Activated naive CD4-positive, alpha-beta T cell treated with anti-CD3 and anti-CD28 coated beads, Interleukin-2, amount 10 ng/mL, durations not matched to agents 7 days and 5 days (primary cell): Measurements from ENCODE around the gene ADAMTS10.

ENCODE experiments used
- CTCF ChIA-PET: fragments of 350-600 bp; sonication (Branson Sonifier 250); formaldehyde crosslinking; loops from one replicate; lab custom pipeline; 2021; ENCODE audit warnings: antibody characterized with exemption; lab: Charles Lee
- DNase-seq: peaks from one replicate; pipeline ENCODE4 v3.0.0-alpha.2; 2020
- H3K27ac Mint-ChIP-seq: one replicate; pipeline ENCODE4 v1.8.0; 2021; ENCODE audit warnings: mild to moderate bottlenecking, moderate library complexity, mixed read lengths
- H3K27me3 Mint-ChIP-seq: one replicate; pipeline ENCODE4 v1.8.0; 2021; ENCODE audit warnings: mild to moderate bottlenecking, mixed read lengths
- H3K36me3 Mint-ChIP-seq: one replicate; pipeline ENCODE4 v1.8.0; 2021; ENCODE audit warnings: mixed read lengths
- H3K4me1 Mint-ChIP-seq: one replicate; pipeline ENCODE4 v1.8.0; 2021; ENCODE audit warnings: mixed read lengths
- H3K4me3 Mint-ChIP-seq: one replicate; pipeline ENCODE4 v1.8.0; 2021; ENCODE audit warnings: mild to moderate bottlenecking, moderate library complexity, mixed read lengths
- H3K9me3 Mint-ChIP-seq: one replicate; pipeline ENCODE4 v1.8.0; 2021; ENCODE audit warnings: mixed read lengths

Gene ADAMTS10

GRCh38 chr19:8550070-8550469 lies 60.4 kb downstream of the ADAMTS10 start:
- Mint-ChIP-seq H3K27me3 (no peaks in the 10 kb centered on the region), H3K4me1 (no peaks in the 10 kb centered on the region), H3K4me3 (no peak overlapping the region), H3K9me3 (no peaks in the 10 kb centered on the region), H3K36me3 (peaks cover 61% of the 10 kb centered on the region), H3K27ac (no peak overlapping the region)
- DNase-seq, result no peak
- CTCF ChIA-PET, result interaction anchor here (1.7 kb wide), 1 partner anchor 28 kb away, joined by 7 read pairs; the partner anchor contains the start of gene MYO1F

GRCh38 chr19:8545743-8546142 lies 64.8 kb downstream of the ADAMTS10 start:
- Mint-ChIP-seq H3K27ac (peak overlapping the region; percentile 60), H3K4me1 (no peaks in the 10 kb centered on the region), H3K27me3 (no peaks in the 10 kb centered on the region), H3K36me3 (peaks cover 47% of the 10 kb centered on the region), H3K4me3 (no peak overlapping the region), H3K9me3 (no peaks in the 10 kb centered on the region)
- DNase-seq, result no peak
- CTCF ChIA-PET, result interaction anchor here (1.3 kb wide), 1 partner anchor 33 kb away, joined by 4 read pairs; no protein-coding TSS in a partner anchor

- Mint-ChIP-seq H3K36me3 (peaks cover 47% of the 10 kb centered on the region), H3K27me3 (no peaks in the 10 kb centered on the region), H3K27ac (no peak overlapping the region), H3K9me3 (no peaks in the 10 kb centered on the region), H3K4me1 (no peaks in the 10 kb centered on the region), H3K4me3 (no peak overlapping the region)
- CTCF ChIA-PET, result no interaction called here
- DNase-seq, result no peak
Observed at GRCh38 chr19:8544168-8544567, 66.3 kb downstream of the ADAMTS10 start.

- H3K4me3 Mint-ChIP-seq, result no peak overlapping the region
- no peaks in the 10 kb centered on the region for H3K27me3 Mint-ChIP-seq
- DNase-seq, result no peak
- no peaks in the 10 kb centered on the region for H3K9me3 Mint-ChIP-seq
- no peak overlapping the region for H3K27ac Mint-ChIP-seq
- H3K4me1 Mint-ChIP-seq, result no peaks in the 10 kb centered on the region
- peaks cover 43% of the 10 kb centered on the region for H3K36me3 Mint-ChIP-seq
- CTCF ChIA-PET, result no interaction called here
Observed at GRCh38 chr19:8539621-8540149, 70.8 kb downstream of the ADAMTS10 start.

- Mint-ChIP-seq H3K27ac (peak overlapping the region; percentile 62), H3K4me3 (no peak overlapping the region), H3K36me3 (peaks cover 50% of the 10 kb centered on the region), H3K9me3 (no peaks in the 10 kb centered on the region), H3K4me1 (no peaks in the 10 kb centered on the region), H3K27me3 (no peaks in the 10 kb centered on the region)
- DNase-seq, result no peak
- CTCF ChIA-PET, result no interaction called here
Observed at GRCh38 chr19:8537099-8537498, 73.4 kb downstream of the ADAMTS10 start.

GRCh38 chr19:8536282-8536681 lies 74.2 kb downstream of the ADAMTS10 start:
- Mint-ChIP-seq H3K4me3 (no peak overlapping the region), H3K36me3 (peaks cover 51% of the 10 kb centered on the region)

GRCh38 chr19:8532225-8532624 lies 78.3 kb downstream of the ADAMTS10 start:
- no peak overlapping the region for H3K4me3 Mint-ChIP-seq
- no peaks in the 10 kb centered on the region for H3K4me1 Mint-ChIP-seq
- H3K27me3 Mint-ChIP-seq, result no peaks in the 10 kb centered on the region
- DNase-seq, result no peak
- no peak overlapping the region for H3K27ac Mint-ChIP-seq
- no peaks in the 10 kb centered on the region for H3K9me3 Mint-ChIP-seq
- CTCF ChIA-PET, result interaction anchor here (1.7 kb wide), 1 partner anchor 48 kb away, joined by 11 read pairs; no protein-coding TSS in a partner anchor
- peaks cover 68% of the 10 kb centered on the region for H3K36me3 Mint-ChIP-seq

More at GRCh38 chr19:8536282-8536681, 74.2 kb downstream of the ADAMTS10 start:
- Mint-ChIP-seq H3K27ac (no peak overlapping the region), H3K27me3 (no peaks in the 10 kb centered on the region), H3K9me3 (no peaks in the 10 kb centered on the region), H3K4me1 (no peaks in the 10 kb centered on the region)
- DNase-seq, result no peak
- CTCF ChIA-PET, result no interaction called here

GRCh38 chr19:8531470-8531869 lies 79.0 kb downstream of the ADAMTS10 start:
- Mint-ChIP-seq H3K36me3 (peaks cover 68% of the 10 kb centered on the region), H3K4me1 (no peaks in the 10 kb centered on the region), H3K4me3 (no peak overlapping the region), H3K27me3 (no peaks in the 10 kb centered on the region), H3K27ac (no peak overlapping the region), H3K9me3 (no peaks in the 10 kb centered on the region)
- CTCF ChIA-PET, result interaction anchor here (1.7 kb wide), 1 partner anchor 49 kb away, joined by 11 read pairs; no protein-coding TSS in a partner anchor
- DNase-seq, result no peak
